Muscle layer of duodenum (tissue), 2 donors: ENCODE measurements around the gene TMX2.

Experiments
- H3K27ac ChIP-seq: one replicate; pipeline ENCODE4 v1.7.0; 2013; ENCODE audit warnings: mild to moderate bottlenecking, low read length
- H3K27me3 ChIP-seq: one replicate; pipeline ENCODE4 v1.7.0; 2013; ENCODE audit warnings: low read depth, mild to moderate bottlenecking, control low read depth, low read length
- H3K36me3 ChIP-seq, 2 donors: one replicate each; pipeline ENCODE4 v1.7.0; 2013; ENCODE audit warnings: low read length in 2 of 2, control low read depth in 1 of 2, mild to moderate bottlenecking in 1 of 2; ENCODE audit not compliant: insufficient read depth in 2 of 2, control insufficient read depth in 1 of 2
- H3K4me1 ChIP-seq, 2 donors: one replicate each; pipeline ENCODE4 v1.7.0; 2013; ENCODE audit warnings: low read length in 2 of 2, mild to moderate bottlenecking in 2 of 2, control low read depth in 1 of 2, moderate library complexity in 1 of 2; ENCODE audit not compliant: insufficient read depth in 2 of 2, control insufficient read depth in 1 of 2
- H3K4me3 ChIP-seq, 2 donors: one replicate each; pipeline ENCODE4 v1.7.0; 2013; ENCODE audit warnings: low read length in 2 of 2, low read depth in 1 of 2, mild to moderate bottlenecking in 1 of 2
- H3K9me3 ChIP-seq, 2 donors: one replicate each; pipeline ENCODE4 v1.7.0; 2013; ENCODE audit warnings: low read length in 2 of 2, control low read depth in 1 of 2, mild to moderate bottlenecking in 1 of 2; ENCODE audit not compliant: control insufficient read depth in 1 of 2
- donor health status: healthy.

The TMX2 gene

GRCh38 chr11:57771365-57771764 lies 59.0 kb downstream of the TMX2 start:
- Histone ChIP-seq H3K27ac (no peak overlapping the region), H3K4me1 (peaks cover 40 to 64% of the 10 kb centered on the region in 2 donors), H3K27me3 (no peaks in the 10 kb centered on the region), H3K36me3 (peaks cover 0 to 8% of the 10 kb centered on the region in 2 donors), H3K9me3 (no peaks in the 10 kb centered on the region), H3K4me3 (no peak overlapping the region)

- Histone ChIP-seq H3K36me3 (peaks cover 0 to 3% of the 10 kb centered on the region in 2 donors), H3K27ac (no peak overlapping the region), H3K9me3 (no peaks in the 10 kb centered on the region), H3K4me3 (no peak overlapping the region), H3K27me3 (no peaks in the 10 kb centered on the region), H3K4me1 (peaks cover 49 to 64% of the 10 kb centered on the region in 2 donors)
These were observed 60.2 kb downstream of the TMX2 start for GRCh38 chr11:57772562-57772961.

- Histone ChIP-seq H3K36me3 (peaks cover 0 to 3% of the 10 kb centered on the region in 2 donors), H3K27me3 (no peaks in the 10 kb centered on the region), H3K4me1 (peaks cover 54 to 70% of the 10 kb centered on the region in 2 donors), H3K27ac (no peak overlapping the region), H3K9me3 (no peaks in the 10 kb centered on the region), H3K4me3 (no peak overlapping the region)
These were observed 60.7 kb downstream of the TMX2 start for GRCh38 chr11:57773026-57773598.

- H3K9me3 ChIP-seq = no peaks in the 10 kb centered on the region
- H3K27me3 ChIP-seq = no peaks in the 10 kb centered on the region
- H3K4me3 ChIP-seq = peak overlapping the region; percentile 3 to 15
- peaks cover 0 to 3% of the 10 kb centered on the region in 2 donors for H3K36me3 ChIP-seq
- peaks cover 66 to 80% of the 10 kb centered on the region in 2 donors for H3K4me1 ChIP-seq
- H3K27ac ChIP-seq = peak overlapping the region; percentile 65
These were observed 63.1 kb downstream of the TMX2 start for GRCh38 chr11:57775491-57775890.

GRCh38 chr11:57776031-57776521 lies 63.7 kb downstream of the TMX2 start:
- Histone ChIP-seq H3K27me3 (no peaks in the 10 kb centered on the region), H3K36me3 (peaks cover 0 to 3% of the 10 kb centered on the region in 2 donors), H3K4me3 (peak overlapping the region; percentile 3 to 15), H3K9me3 (no peaks in the 10 kb centered on the region), H3K27ac (peak overlapping the region; percentile 65), H3K4me1 (peaks cover 66 to 81% of the 10 kb centered on the region in 2 donors)

GRCh38 chr11:57776577-57777210 lies 64.3 kb downstream of the TMX2 start:
- H3K27me3 ChIP-seq = no peaks in the 10 kb centered on the region
- no peaks in the 10 kb centered on the region for H3K9me3 ChIP-seq
- peaks cover 72 to 87% of the 10 kb centered on the region in 2 donors for H3K4me1 ChIP-seq
- peak overlapping the region; percentile 83 for H3K27ac ChIP-seq
- H3K4me3 ChIP-seq = peak overlapping the region in 1 of 2 donors; percentile 3
- peaks cover 0 to 3% of the 10 kb centered on the region in 2 donors for H3K36me3 ChIP-seq

- Histone ChIP-seq H3K9me3 (no peaks in the 10 kb centered on the region), H3K4me1 (peaks cover 67 to 85% of the 10 kb centered on the region in 2 donors), H3K4me3 (peak overlapping the region; percentile 42 to 44)
These were observed 65.5 kb downstream of the TMX2 start for GRCh38 chr11:57777969-57778317.

GRCh38 chr11:57778318-57779037 lies 66.1 kb downstream of the TMX2 start:
- H3K9me3 ChIP-seq = no peaks in the 10 kb centered on the region
- peaks cover 66 to 81% of the 10 kb centered on the region in 2 donors for H3K4me1 ChIP-seq
- H3K4me3 ChIP-seq = peak overlapping the region; percentile 42 to 44
- H3K27me3 ChIP-seq = no peaks in the 10 kb centered on the region
- no peaks in the 10 kb centered on the region for H3K36me3 ChIP-seq
- H3K27ac ChIP-seq = peak overlapping the region; percentile 83

More at GRCh38 chr11:57777969-57778317, 65.5 kb downstream of the TMX2 start:
- no peaks in the 10 kb centered on the region for H3K27me3 ChIP-seq
- peak overlapping the region; percentile 83 for H3K27ac ChIP-seq
- peaks cover 0 to under 1% of the 10 kb centered on the region in 2 donors for H3K36me3 ChIP-seq

- Histone ChIP-seq H3K9me3 (no peaks in the 10 kb centered on the region), H3K4me3 (peak overlapping the region; percentile 42 to 44), H3K4me1 (peaks cover 62 to 74% of the 10 kb centered on the region in 2 donors), H3K27me3 (no peaks in the 10 kb centered on the region), H3K36me3 (no peaks in the 10 kb centered on the region), H3K27ac (peak overlapping the region; percentile 83)
These were observed 66.9 kb downstream of the TMX2 start for GRCh38 chr11:57779276-57779675.

GRCh38 chr11:57781529-57781943 lies 69.1 kb downstream of the TMX2 start:
- Histone ChIP-seq H3K27ac (peak overlapping the region; percentile 82), H3K9me3 (no peaks in the 10 kb centered on the region)

GRCh38 chr11:57785072-57785471 lies 72.7 kb downstream of the TMX2 start:
- Histone ChIP-seq H3K4me3 (no peak overlapping the region), H3K27me3 (no peaks in the 10 kb centered on the region), H3K36me3 (no peaks in the 10 kb centered on the region), H3K4me1 (peaks cover 46 to 65% of the 10 kb centered on the region in 2 donors), H3K9me3 (no peaks in the 10 kb centered on the region), H3K27ac (peak overlapping the region; percentile 20)

More at GRCh38 chr11:57781529-57781943, 69.1 kb downstream of the TMX2 start:
- Histone ChIP-seq H3K36me3 (no peaks in the 10 kb centered on the region), H3K27me3 (no peaks in the 10 kb centered on the region), H3K4me1 (peaks cover 51 to 61% of the 10 kb centered on the region in 2 donors), H3K4me3 (no peak overlapping the region)
